H54 (cell line): ENCODE data around the gene ZNF398.
"Not testable (repeated sequence)": the region's sequence is repeated elsewhere in the genome, so short reads cannot be mapped to it uniquely, and the experiment has no call there.

Experiments
- DNase-seq: peaks from one replicate; pipeline ENCODE4 v3.0.0; 2011; ENCODE audit warnings: low spot score, mixed read lengths; ENCODE audit not compliant: insufficient read length
- FAIRE-seq: peaks from 3 replicates; lab custom pipeline; 2011; peaks lifted over from hg19 to GRCh38; lab: Jason Lieb, UNC
- POLR2A ChIP-seq: IDR thresholded peaks from 2 replicates; pipeline ENCODE4 v1.6.1; 2011; ENCODE audit warnings: low read depth, mild to moderate bottlenecking, low read length

The ZNF398 gene

DNA sequence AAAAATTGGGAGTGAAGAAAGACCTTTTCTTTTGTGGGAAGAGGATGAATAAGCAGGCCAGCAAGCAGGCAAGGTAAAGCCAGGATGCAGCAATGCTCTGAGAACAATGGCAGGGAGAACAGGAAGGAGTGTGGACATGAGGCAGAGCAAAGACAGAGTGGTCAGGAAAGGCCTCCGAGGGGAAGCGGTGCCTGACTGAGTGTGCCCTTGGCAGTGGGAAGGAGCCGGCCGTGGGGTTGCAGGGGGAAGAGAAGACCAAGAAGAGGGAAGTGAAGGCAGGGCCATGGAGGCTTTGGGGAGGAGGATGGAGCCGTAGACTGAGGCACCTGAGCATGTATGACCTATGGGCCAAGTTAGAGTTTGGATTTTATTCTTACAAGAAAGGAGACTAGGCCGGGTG is 70.3 kb downstream of the ZNF398 start:
- DNase-seq (no peak), FAIRE-seq (no peak)
- TF ChIP-seq POLR2A, result no peak

DNA sequence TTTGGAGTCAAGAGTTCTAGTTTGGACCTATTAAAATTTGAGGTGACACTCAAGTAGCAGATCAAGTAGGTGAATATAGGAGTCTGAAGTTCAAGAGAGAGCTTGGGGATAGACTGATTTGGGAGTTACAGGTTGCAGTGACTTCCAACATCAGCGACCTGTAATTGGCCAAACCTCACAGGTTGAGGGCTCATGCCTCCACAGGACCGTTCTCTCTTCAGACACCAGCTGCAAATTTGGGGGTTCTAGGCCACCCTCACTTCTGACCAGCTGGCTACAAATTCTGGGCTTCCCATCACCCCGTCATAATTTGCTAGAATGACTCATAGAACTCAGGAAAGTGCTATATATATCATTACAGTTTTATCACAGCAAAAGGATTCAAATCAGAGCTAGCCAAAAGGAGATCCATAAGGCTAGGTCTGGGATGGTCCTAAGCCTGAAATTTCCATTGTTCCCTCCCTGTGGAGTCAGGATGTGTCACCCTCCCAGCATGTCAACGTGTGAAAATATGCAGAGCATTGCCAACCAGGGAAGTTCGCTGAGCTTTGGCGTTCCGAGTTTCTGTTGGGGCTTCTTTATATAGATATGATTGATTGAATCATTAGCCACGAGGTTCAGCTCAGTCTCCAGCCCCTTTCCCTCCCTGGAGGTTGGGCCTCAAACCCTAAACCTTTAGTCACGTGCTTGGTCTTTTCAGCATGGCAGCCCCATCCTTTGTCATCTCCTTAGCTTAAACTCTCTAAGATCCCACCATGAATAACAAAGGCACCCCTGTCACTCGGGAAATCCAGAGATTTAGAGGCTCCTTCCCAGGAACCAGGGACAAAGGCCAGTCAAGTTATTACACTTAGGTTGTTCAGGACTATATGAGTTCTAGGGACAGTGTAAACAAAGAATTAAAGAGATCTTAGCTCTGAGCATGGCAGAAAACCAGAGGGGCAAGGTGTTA is 71.5 kb downstream of the ZNF398 start:
- FAIRE-seq, result no peak
- DNase-seq, result no peak
- TF ChIP-seq POLR2A, result no peak

DNA sequence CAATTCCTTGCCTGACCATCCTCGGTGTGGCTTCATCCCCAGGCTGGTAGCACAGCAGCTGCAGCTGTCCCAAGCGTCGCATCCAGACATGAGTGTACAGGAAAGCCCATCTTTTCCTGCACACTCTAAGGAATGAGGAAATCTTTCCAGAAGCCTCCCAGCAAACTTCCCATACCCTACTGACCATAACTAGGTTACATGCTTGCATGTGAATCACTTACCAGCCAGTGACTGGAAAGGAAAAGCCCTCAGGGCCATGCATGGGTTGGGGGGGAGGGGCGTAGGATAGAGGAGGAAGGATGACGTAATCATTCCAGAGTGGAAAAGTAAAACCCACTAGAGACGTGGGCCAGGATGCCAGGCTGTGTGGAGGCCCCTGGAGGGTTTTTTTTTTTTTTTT is 73.3 kb downstream of the ZNF398 start:
- no peak for FAIRE-seq
- no peak for TF ChIP-seq POLR2A
- DNase-seq, result peak; percentile 74

DNA sequence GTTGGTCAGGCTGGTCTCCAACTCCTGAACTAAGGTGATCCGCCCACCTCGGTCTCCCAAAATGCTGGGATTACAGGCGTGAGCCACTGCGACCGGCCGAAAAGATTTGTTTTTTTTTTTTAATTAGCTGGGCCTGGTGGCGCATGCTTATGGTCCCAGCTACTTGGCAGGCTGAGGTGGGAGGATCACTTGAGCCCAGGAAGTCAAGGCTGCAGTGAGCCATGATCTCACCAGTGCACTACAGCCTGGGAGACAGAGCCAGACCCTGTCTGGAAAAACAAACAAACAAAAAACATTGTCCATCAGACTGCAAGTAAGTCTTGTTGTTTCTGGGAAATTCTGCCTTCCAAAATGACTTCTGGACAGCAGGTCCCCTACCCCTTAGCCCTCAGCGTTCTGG is 75.9 kb downstream of the ZNF398 start:
- no peak for TF ChIP-seq POLR2A
- no peak for FAIRE-seq
- DNase-seq, result no peak

DNA sequence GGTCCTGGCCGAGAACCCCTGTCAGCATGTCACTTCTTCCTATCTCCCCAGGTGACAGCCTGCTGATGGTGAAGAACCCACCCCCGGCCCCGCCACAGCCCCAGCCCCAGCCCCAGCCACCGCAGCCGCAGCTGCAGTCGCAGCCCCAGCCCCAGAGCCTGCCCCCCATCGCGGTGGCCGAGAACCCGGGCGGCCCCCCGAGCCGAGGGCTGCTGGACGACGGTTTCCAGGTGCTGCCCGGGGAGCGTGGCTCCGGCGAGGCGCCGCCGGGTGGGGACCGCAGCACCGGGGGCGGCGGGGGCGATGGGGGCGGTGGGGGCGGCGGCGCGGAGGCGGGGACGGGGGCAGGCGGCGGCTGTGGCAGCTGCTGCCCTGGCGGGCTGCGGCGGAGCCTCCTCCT is 76.5 kb downstream of the ZNF398 start:
- DNase-seq, result no peak
- no peak for TF ChIP-seq POLR2A
- FAIRE-seq, result no peak

DNA sequence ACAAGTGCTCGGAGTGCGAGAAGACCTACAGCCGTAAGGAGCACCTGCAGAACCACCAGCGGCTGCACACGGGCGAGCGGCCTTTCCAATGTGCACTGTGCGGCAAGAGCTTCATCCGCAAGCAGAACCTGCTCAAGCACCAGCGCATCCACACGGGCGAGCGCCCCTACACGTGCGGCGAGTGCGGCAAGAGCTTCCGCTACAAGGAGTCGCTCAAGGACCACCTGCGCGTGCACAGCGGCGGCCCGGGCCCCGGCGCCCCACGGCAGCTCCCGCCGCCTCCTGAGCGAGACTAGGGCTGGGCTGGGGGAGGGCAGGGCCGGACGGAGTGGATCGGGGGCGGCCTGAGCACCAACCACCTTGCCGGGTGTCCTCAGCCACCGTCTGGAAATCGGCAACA is 77.1 kb downstream of the ZNF398 start:
- FAIRE-seq, result no peak
- TF ChIP-seq POLR2A, result no peak
- no peak for DNase-seq

DNA sequence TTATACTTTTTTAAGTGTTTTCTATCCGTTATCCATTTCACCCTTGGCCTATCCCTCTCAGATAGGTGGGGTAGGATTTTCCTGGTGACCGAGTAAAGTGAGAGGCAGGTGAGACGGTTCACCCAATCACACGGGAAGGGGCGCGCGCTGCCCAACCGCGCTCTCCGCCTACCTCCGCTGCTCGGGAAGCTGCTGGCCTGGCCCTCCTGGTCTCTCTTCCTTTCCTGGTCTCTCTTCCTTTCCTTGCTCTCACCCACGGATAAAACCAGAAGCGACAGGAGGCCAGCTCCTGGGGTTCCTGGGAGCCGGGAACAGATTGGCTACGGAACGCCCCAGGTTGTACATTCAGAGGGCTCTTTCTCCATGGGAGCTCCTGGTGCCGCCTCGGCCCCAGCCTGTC is 77.9 kb downstream of the ZNF398 start:
- TF ChIP-seq POLR2A, result no peak
- FAIRE-seq (no peak), DNase-seq (no peak)

DNA sequence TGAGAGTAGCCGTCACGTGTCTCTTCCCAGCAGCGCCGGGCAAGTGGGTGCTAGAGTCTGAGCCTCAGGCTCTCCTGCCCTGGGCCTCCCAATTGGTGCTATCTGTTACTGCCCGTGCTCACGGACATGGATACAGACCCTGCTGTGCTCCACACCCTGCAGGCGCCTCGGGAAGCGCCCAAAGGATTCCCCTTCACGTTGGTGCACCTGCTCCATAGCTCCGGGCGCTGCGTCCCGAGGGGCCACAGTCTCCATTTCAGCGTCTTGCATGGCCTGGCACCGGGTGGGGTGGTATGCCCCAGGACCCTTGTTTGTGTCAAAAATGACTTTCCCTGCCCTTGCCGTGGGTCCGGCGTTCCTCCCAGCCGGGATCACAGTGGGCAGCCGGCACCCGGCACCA is 78.4 kb downstream of the ZNF398 start:
- TF ChIP-seq POLR2A, result no peak
- no peak for DNase-seq
- FAIRE-seq, result no peak

DNA sequence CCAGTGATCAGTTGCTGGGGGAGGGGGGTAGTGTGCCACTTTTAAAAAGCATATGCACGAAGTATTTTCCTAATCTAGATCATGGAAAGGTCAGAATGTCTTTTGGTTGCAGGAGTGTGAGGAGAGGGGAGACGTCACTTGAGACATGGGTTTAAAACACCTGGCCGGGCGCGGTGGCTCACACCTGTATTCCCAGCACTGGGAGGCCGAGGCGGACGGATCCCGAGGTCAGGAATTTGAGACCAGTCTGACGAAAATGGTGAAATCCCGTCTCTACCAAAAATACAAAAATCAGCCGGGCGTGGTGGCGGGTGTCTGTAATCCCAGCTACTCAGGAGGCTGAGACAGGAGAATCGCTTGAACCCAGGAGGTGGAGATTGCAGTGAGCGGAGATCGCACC is 79.1 kb downstream of the ZNF398 start:
- not testable (repeated sequence) for DNase-seq, FAIRE-seq

DNA sequence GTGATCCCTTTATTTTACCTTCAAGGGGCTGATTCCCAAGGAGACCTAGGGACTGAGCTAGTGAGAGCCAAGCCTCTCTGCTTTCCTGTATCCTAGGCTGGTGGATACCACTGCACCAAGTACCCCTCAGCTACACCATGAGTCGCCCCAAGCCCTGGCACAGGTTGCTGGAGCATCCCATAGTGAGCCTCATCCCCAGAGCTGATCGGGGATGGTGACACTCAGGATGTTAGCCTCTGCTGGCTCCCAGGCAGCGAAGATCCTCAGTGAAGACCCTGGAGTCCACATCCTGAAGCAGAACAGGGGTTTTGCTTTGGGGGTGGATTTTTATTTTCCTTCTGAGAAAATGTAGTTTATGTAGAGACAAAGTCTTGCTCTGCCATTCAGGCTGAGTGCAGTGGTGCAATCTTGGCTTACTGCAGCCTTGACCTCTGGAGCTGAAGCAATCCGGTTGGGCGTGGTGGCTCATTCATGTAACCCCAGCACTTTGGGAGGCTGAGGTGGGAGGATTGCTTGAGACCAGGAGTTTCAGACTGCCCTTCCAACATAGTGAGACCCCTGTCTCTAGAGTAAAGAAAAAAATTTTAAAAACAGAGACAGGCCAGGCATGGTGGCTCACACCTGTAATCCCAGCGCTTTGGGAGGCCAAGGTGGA is 79.7 kb downstream of the ZNF398 start:
- no peak for TF ChIP-seq POLR2A
- DNase-seq, result no peak
- no peak for FAIRE-seq

DNA sequence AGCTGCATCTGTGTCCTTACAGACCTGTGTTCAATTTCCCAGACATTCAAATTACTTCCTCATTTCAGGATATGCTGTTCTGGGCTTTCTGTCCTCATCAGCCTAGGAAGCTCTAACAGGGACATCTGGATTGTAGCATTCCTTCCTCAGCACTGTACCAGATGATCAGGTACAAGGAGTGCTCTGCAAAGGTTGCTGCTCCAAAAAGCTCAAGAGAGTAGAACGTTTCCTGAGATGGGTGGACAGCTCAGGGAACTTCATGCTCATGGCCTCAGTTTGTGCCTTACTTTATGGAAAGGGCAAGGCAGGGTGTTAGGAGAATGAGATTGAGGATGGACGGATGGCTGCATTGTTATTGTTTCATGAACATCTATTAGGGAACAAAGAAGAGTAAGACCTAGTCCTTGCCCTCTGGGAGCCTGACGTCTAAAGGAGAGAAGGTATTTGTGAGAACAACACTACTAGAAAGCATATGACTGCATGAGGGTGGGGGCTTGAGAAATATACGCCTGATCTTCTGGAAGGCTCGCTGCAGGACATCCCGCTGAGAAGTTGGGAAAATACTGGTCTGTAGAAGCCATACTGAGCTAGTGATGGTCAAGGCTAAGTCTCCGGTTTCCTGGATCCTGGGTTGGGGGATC is 81.7 kb downstream of the ZNF398 start:
- no peak for TF ChIP-seq POLR2A
- no peak for FAIRE-seq
- no peak for DNase-seq

DNA sequence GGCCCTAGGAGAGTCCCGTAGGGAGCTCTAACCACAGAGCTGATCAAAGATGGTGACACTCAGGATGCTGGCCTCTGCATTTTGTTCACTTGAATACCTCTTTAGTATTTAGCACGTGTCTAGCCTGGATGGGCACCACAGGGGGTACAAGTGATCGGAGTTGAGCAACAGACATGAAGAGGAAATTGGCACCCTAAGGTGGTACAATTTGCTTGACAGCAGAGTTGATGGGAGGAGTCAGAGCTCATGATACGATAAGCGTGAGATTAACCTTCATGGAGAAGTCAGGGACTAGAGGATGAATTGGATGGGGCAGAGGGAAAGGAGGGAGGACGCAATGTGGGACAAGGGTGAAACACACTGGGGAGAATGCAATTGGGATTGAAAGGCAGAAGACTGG is 82.3 kb downstream of the ZNF398 start:
- FAIRE-seq, result no peak
- no peak for DNase-seq
- TF ChIP-seq POLR2A, result no peak

DNA sequence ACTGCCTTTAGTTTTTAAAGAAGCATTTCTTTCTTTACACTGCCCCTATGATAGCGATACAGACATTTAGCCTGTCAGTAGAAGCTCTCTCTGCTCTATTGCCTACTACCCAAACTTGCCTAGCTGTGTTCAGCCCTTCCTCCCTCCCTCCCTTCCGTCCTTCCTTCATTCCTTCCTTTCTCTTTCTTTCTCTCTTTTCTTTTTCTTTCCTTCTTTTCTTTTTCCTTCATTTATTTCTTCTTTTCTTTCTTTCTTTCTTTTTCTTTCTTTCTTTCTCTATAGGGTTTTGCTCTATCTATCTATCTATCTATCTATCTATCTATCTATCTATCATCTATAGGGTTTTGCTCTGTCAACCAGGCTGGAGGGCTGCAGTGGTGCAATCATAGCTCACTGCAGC is 85.1 kb downstream of the ZNF398 start:
- DNase-seq, result no peak
- no peak for FAIRE-seq
- TF ChIP-seq POLR2A, result no peak
